ACC112 (cell line): ENCODE measurements around the gene GPR4.

ENCODE experiments used
- H2AFZ ChIP-seq: fragments of 200-600 bp; sonication (generic); one replicate; pipeline ENCODE4 v1.6.0; 2017; ENCODE audit warnings: antibody characterized with exemption, low read length; ENCODE audit not compliant: unreplicated experiment
- H3K27ac ChIP-seq: fragments of 200-600 bp; sonication (generic); 2 replicates; pipeline ENCODE4 v1.5.1; 2014; ENCODE audit warnings: low read depth, mild to moderate bottlenecking, antibody characterized with exemption, low read length, moderate library complexity
- H3K27me3 ChIP-seq: fragments of 200-600 bp; sonication (generic); 2 replicates; pipeline ENCODE4 v1.6.1; 2014; ENCODE audit warnings: mild to moderate bottlenecking, antibody characterized with exemption, low read length, moderate library complexity, mixed read lengths; ENCODE audit not compliant: insufficient read depth
- H3K36me3 ChIP-seq: fragments of 200-600 bp; sonication (generic); 2 replicates; pipeline ENCODE4 v1.6.1; 2016; ENCODE audit warnings: mild to moderate bottlenecking, antibody characterized with exemption, low read length, moderate library complexity, mixed read lengths; ENCODE audit not compliant: insufficient read depth
- H3K4me1 ChIP-seq: fragments of 200-600 bp; sonication (generic); one replicate; pipeline ENCODE4 v1.6.1; 2016; ENCODE audit warnings: low read length, mixed read lengths; ENCODE audit not compliant: insufficient read depth, unreplicated experiment, control insufficient read depth
- H3K4me3 ChIP-seq: fragments of 200-600 bp; sonication (generic); 2 replicates; pipeline ENCODE4 v1.5.1; 2014; ENCODE audit warnings: mild to moderate bottlenecking, low read depth, low read length
- H3K79me2 ChIP-seq: fragments of 200-600 bp; sonication (generic); one replicate; pipeline ENCODE4 v1.6.0; 2016; ENCODE audit warnings: low read length; ENCODE audit not compliant: control insufficient read depth, unreplicated experiment, insufficient read depth

The GPR4 gene

DNA sequence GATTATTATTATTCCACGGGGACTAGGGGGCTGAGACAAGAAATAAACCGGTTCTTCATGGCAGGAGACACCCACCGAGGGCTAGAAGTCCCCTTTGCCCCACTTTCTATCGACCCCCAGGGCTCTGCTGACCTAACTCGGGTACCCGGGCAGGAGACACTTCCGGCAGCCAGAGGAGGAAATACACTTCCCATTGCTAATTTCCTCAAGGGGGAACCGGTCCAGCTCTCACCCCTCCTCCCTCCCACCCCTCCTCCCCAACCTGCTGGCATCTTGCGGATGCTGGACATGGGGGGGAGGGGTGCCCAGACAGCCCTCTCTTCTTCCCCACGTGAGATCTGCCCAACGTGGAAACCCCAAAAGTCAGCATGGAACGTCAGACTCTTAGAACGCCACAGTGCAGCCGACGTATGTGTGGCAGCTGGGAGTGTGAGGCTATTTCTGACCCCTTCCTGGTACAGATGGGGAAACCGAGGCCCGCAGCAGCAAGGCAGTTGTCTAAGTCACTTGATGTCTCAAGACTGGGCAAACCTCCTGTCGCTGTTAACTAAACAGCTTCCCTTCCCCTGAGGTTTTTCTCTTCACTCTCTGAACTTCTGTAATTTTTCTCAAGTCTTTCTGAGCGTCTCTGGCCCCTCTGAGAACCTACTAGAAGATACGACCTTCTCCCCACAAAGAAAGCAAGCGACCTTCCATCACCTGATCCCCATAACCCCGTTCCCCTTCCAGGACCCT lies 3.6 kb downstream of the GPR4 start:
- H3K27me3 ChIP-seq, result peaks cover 21% of the 10 kb centered on the region
- H3K4me1 ChIP-seq, result peaks cover 20% of the 10 kb centered on the region
- peak overlapping the region; percentile 39 for H3K4me3 ChIP-seq
- H2AFZ ChIP-seq, result peak overlapping the region; percentile 32
- H3K36me3 ChIP-seq, result no peaks in the 10 kb centered on the region
- no peaks in the 10 kb centered on the region for H3K79me2 ChIP-seq
- no peak overlapping the region for H3K27ac ChIP-seq

GRCh38 chr19:45597425-45598111 lies 4.4 kb downstream of the GPR4 start:
- H3K79me2 ChIP-seq, result no peaks in the 10 kb centered on the region
- peaks cover 21% of the 10 kb centered on the region for H3K27me3 ChIP-seq
- no peak overlapping the region for H3K27ac ChIP-seq
- no peaks in the 10 kb centered on the region for H3K36me3 ChIP-seq
- H3K4me3 ChIP-seq, result peak overlapping the region; percentile 39; the same call in 1 of the 2 replicates
- peaks cover 21% of the 10 kb centered on the region for H3K4me1 ChIP-seq
- H2AFZ ChIP-seq, result no peak overlapping the region

- H3K4me3 ChIP-seq, result no peak overlapping the region
- peaks cover 4% of the 10 kb centered on the region; the same call in 1 of the 2 replicates for H3K27me3 ChIP-seq
- peaks cover 28% of the 10 kb centered on the region for H3K4me1 ChIP-seq
- H3K79me2 ChIP-seq, result no peaks in the 10 kb centered on the region
- H3K36me3 ChIP-seq, result no peaks in the 10 kb centered on the region
- H2AFZ ChIP-seq, result no peak overlapping the region
- no peak overlapping the region for H3K27ac ChIP-seq
These were observed 6.2 kb downstream of the GPR4 start for GRCh38 chr19:45595814-45596213.

GRCh38 chr19:45593520-45593919 lies 8.5 kb downstream of the GPR4 start:
- Histone ChIP-seq H3K79me2 (no peaks in the 10 kb centered on the region), H3K27me3 (no peaks in the 10 kb centered on the region), H3K4me3 (no peak overlapping the region), H2AFZ (no peak overlapping the region), H3K36me3 (no peaks in the 10 kb centered on the region), H3K27ac (no peak overlapping the region), H3K4me1 (peaks cover 22% of the 10 kb centered on the region)

DNA sequence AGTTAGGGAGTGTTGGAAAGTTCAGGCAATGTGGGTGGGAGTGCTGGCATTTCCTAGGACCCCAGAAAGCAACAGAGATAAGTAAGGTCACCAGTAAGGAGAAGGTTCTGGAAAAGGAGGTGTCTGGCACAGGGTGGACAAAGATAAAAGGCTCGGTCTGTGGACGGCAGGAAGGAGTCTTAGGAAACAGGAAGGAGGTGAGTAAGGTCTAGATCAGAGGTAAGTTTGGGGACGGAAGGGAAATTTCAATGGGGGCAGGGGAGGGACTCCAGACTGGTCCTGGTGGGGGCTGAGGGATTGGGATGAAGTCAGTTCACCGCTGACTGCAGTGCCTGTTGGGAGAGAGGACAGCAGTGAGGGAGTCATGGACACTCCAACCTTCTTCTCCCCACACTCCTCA lies 9.6 kb downstream of the GPR4 start:
- Histone ChIP-seq H3K79me2 (no peaks in the 10 kb centered on the region), H3K27ac (no peak overlapping the region), H3K4me1 (peaks cover 15% of the 10 kb centered on the region), H3K36me3 (no peaks in the 10 kb centered on the region), H3K27me3 (no peaks in the 10 kb centered on the region), H3K4me3 (no peak overlapping the region), H2AFZ (no peak overlapping the region)

DNA sequence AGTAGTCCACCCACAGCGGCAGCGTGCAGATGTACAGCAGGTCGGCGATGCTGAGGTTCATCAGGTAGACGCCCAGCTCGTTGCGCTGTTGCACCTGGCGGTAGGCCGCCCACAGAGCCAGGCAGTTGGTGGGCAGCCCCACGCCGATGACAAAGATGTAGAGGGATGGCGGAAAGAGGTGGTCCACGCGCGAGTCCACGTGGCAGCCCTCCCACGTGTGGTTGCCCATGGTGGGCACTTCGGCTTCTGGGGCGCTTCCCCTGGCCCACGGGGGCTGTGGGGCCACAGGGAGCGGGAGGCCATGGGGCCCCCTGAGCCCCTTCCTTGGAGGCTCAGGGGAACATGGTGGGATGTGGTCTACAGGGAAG lies 10.4 kb downstream of the GPR4 start:
- H3K4me1 ChIP-seq, result peaks cover 13% of the 10 kb centered on the region
- H3K27ac ChIP-seq, result no peak overlapping the region
- H3K27me3 ChIP-seq, result no peaks in the 10 kb centered on the region
- H3K79me2 ChIP-seq, result no peaks in the 10 kb centered on the region
- no peak overlapping the region for H2AFZ ChIP-seq
- no peaks in the 10 kb centered on the region for H3K36me3 ChIP-seq
- no peak overlapping the region for H3K4me3 ChIP-seq

- no peak overlapping the region for H3K27ac ChIP-seq
- peaks cover 13% of the 10 kb centered on the region for H3K4me1 ChIP-seq
- H3K27me3 ChIP-seq, result no peaks in the 10 kb centered on the region
- no peaks in the 10 kb centered on the region for H3K79me2 ChIP-seq
- H3K4me3 ChIP-seq, result no peak overlapping the region
- no peak overlapping the region for H2AFZ ChIP-seq
- H3K36me3 ChIP-seq, result no peaks in the 10 kb centered on the region
These were observed 10.9 kb downstream of the GPR4 start for GRCh38 chr19:45591004-45591637.

- Histone ChIP-seq H3K36me3 (no peaks in the 10 kb centered on the region), H3K4me1 (peaks cover 13% of the 10 kb centered on the region), H3K27me3 (no peaks in the 10 kb centered on the region), H3K4me3 (no peak overlapping the region), H2AFZ (no peak overlapping the region), H3K27ac (no peak overlapping the region), H3K79me2 (no peaks in the 10 kb centered on the region)
These were observed 11.6 kb downstream of the GPR4 start for GRCh38 chr19:45590300-45591003.

DNA sequence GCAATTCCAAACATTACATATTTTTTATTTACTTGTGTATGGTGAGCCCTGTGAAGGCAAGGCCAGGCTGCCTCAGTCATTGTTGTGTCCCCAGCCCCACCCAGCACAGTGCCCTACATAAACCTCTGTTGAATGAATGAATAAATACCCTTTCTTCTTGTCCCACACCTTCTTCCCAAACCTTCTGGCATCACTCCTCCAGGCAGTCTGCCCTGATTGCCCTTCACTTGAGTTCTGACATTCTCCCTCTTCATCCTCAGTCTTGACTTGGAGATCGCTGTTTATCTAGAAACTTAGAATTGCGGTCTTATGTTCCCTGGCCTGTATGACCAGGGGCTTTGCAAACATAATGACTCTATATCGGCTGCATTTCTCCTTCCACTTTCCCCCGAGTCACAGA lies 12.2 kb downstream of the GPR4 start:
- H3K36me3 ChIP-seq, result no peaks in the 10 kb centered on the region
- no peak overlapping the region for H3K27ac ChIP-seq
- no peaks in the 10 kb centered on the region for H3K27me3 ChIP-seq
- H2AFZ ChIP-seq, result no peak overlapping the region
- H3K79me2 ChIP-seq, result no peaks in the 10 kb centered on the region
- no peak overlapping the region for H3K4me3 ChIP-seq
- H3K4me1 ChIP-seq, result peaks cover 13% of the 10 kb centered on the region

- H3K4me3 ChIP-seq, result no peak overlapping the region
- no peaks in the 10 kb centered on the region for H3K36me3 ChIP-seq
- H3K4me1 ChIP-seq, result peaks cover 13% of the 10 kb centered on the region
- H3K27me3 ChIP-seq, result no peaks in the 10 kb centered on the region
- peak overlapping the region; percentile 34; the same call in 1 of the 2 replicates for H3K27ac ChIP-seq
- peaks cover 1% of the 10 kb centered on the region for H3K79me2 ChIP-seq
- peak overlapping the region; percentile 38 for H2AFZ ChIP-seq
These were observed 14.1 kb downstream of the GPR4 start for GRCh38 chr19:45587873-45588272.
